GM12892 (cell line): Measurements from ENCODE around the gene GADD45GIP1.
"Not testable (repeated sequence)": the region's sequence is repeated elsewhere in the genome, so short reads cannot be mapped to it uniquely, and the experiment has no call there.

Source experiments
- DNase-seq: peaks from one replicate; pipeline ENCODE4 v3.0.0; 2011; ENCODE audit not compliant: insufficient read length
- FAIRE-seq: peaks from 2 replicates; lab custom pipeline; 2011; peaks lifted over from hg19 to GRCh38; lab: Jason Lieb, UNC
- POLR2A ChIP-seq: IDR thresholded peaks from 2 replicates; pipeline ENCODE4 v1.6.1; 2011; ENCODE audit warnings: low read depth, low read length, control low read depth
- POLR2AphosphoS5 ChIP-seq: IDR thresholded peaks from 2 replicates; pipeline ENCODE4 v1.6.1; 2011; ENCODE audit warnings: low read depth, low read length, control low read depth
- TAF1 ChIP-seq: IDR thresholded peaks from 2 replicates; pipeline ENCODE4 v1.6.1; 2011; ENCODE audit warnings: low read depth, mild to moderate bottlenecking, control low read depth, low read length, borderline replicate concordance

Gene GADD45GIP1

DNA sequence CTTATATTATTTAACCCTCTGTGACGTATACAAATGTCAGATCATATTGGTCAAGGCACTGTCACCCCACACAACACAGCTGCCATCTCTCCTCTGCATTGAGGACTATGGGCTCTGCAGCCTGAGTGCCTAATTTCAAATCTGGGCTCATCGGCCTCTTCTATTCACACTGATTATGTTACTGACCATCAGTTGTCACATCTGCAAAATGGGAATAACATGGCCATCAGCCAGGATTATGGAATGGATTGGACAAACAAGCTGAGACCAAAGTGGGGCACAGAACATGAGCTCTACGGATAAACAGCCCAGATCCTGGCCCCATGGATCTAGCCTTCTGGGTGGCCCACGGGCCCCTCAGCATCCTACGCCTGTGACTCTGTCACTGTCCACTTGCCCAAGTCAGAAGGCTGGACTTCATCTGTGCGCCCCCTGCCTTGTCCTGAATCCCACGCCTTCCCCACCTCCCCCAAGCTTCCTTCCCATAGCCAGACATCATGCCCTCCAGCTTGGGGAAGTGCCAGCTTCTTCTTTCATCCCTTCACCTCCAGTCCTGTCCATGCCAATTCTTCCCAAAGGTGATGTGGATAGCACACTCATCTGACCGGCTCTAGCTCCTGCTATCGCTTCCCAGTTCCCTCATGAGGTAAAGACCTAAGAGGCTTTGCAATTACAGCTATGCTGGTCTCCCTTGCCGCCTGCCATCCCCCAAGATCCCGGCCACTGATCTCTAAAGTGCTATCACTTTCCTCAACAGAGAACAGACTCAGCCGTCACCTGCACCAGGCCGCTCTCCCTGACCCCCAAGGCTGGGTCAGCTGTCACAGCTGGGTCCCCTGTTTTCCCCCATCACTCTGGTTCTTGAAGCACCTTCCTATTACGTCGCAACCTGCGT lies 24.4 kb downstream of the GADD45GIP1 start:
- TF ChIP-seq POLR2AphosphoS5: no peak
- TF ChIP-seq POLR2A: no peak
- no peak for TF ChIP-seq TAF1
- no peak for DNase-seq
- no peak for FAIRE-seq

DNA sequence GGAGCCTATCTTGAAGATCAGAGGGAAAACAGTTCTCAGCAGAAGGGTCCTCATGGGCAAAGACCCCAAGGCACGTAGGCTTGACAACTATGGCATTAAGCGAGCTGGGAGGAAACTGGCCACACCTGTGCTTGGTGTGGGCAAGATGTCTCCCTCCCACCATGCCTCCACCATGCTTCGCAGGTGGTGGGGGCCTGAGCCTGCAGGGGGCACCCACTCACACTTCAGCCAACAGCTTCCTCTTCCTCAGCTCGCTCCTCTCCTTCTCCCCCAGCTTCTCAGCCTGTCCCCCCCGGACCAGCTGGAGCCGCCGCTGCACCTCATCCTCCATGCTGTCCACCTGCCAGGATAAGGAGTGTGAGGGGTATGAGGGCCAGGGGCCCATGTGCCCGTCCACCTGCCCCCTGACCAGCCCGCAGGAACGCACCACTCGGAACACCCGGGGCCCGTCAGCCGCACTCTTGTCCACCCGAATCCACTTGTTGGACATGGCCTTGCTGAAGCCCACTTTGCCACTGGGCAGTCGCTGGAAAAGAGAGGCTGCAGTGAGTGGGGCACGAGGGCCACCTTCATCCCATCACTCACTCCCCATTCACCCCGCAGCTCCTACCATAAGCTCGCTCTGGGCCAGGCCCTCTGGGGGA lies 26.9 kb downstream of the GADD45GIP1 start:
- TF ChIP-seq TAF1 (no peak), POLR2AphosphoS5 (0 out of 2 replicates have a peak, but pooled peaks have one; percentile 9)
- DNase-seq (no peak), FAIRE-seq (no peak)

DNA sequence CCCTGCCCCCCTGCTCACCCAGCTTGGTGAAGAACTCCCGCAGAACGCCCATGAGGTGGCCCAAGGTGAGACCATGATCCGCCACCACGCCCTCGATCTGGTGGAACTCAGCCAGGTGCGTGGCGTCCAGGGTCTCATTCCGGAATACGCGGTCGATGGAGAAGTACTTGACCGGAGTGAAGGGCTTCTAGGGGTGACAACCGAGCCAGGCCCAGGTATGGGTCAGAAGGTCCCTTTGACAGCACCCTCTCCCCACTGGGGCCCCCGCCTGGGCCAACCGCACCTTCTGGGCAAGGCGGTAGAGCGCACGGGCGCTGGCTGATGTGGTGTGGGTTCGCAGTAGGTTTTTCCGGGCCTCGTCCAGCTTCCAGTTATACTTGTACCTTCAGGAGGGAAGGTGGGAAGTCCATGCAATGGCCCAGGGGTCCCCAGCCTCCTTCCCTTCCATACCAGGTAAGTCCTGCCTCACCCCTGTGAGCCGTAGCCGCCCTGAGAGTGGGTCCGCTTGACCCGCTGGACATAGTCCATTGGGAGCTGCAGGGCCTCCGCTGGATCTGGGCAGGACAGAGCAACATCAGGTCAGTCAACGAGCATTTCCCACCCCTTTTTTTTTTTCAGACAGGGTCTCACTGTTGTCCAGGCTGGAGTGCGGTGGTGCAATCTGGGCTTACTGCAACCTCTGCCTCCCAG lies 32.3 kb downstream of the GADD45GIP1 start:
- TF ChIP-seq POLR2AphosphoS5 (no peak), POLR2A (no peak), TAF1 (no peak)
- DNase-seq: no peak
- no peak for FAIRE-seq

DNA sequence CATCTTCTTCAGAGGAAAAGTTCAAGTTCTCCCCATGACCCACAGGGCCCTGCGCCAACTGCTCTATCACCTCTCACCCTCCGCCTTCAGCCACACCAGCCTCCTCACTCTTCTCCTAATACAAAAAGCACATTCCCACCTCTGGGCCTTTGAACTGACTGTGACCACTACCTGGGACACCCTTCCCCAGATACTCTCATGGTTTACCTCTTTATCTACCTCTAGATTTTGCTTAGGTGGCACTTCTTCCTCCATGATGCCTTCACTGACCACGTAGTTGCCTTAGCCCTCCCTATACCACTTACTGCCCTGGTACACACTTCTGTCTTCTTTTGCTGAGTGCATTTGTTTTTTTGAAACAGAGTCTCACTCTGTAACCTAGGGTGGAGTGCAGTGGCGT lies 34.1 kb downstream of the GADD45GIP1 start:
- DNase-seq: no peak
- no peak for FAIRE-seq
- TF ChIP-seq POLR2A (no peak), TAF1 (no peak), POLR2AphosphoS5 (no peak)

DNA sequence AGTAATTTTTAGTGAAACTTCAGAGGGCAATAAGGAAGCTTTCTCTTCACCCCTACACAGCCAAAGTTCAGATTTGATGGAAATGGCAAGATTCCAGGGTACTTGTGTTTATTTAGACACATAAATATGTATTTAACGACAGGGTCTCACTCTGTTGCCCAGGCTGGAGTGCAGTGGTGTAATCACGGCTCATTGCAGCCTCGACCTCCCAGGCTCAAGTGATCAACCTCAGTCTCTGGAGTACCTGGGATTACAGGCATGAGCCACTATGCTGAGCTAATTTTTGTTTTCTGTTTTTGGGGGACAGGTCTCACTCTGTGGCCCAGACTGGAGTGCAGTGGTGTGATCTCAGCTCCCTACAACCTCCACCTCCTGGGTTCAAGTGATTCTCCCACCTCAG lies 36.0 kb downstream of the GADD45GIP1 start:
- FAIRE-seq (no peak), DNase-seq (no peak)
- TF ChIP-seq POLR2A (no peak), POLR2AphosphoS5 (no peak), TAF1 (no peak)

DNA sequence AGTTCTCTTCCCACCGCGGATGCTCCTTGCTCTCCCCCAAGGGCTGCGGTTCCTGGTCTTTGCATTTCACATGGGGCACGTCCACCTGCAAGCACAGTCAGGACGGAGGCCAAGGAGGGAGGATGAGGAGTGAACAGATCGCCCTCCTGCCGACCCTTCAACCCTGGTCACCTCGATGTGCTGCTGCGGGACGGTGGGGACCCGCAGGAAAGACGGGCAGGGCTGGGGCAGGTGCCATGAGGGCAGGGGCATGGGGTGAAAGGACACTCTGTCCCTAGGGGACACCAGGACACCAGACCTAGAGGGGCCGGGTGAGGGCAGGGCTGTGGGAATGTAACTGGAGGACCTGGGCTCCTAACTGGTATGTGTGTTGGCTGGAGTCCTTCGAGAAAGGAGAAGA lies 38.8 kb downstream of the GADD45GIP1 start:
- no peak for DNase-seq
- TF ChIP-seq TAF1 (no peak), POLR2AphosphoS5 (no peak), POLR2A (no peak)
- no peak for FAIRE-seq

DNA sequence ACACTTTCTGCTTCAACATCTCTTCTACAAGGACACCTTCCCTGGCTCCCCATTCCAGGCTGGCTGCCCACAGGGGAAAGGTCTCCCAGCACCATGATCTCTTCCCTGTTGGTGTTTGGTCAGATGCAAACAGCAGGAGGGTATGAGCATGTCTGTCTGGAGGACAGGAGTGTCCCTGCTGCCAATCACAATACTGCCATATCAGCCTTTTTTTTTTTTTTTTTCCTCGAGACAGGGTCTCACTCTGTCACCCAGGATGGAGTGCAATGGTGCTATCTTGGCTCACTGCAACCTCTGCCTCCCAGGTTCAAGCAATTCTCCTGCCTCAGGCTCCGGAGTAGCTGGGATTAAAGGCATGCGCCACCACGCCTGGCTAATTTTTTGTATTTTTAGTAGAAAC lies 41.2 kb downstream of the GADD45GIP1 start:
- FAIRE-seq: not testable (repeated sequence)

DNA sequence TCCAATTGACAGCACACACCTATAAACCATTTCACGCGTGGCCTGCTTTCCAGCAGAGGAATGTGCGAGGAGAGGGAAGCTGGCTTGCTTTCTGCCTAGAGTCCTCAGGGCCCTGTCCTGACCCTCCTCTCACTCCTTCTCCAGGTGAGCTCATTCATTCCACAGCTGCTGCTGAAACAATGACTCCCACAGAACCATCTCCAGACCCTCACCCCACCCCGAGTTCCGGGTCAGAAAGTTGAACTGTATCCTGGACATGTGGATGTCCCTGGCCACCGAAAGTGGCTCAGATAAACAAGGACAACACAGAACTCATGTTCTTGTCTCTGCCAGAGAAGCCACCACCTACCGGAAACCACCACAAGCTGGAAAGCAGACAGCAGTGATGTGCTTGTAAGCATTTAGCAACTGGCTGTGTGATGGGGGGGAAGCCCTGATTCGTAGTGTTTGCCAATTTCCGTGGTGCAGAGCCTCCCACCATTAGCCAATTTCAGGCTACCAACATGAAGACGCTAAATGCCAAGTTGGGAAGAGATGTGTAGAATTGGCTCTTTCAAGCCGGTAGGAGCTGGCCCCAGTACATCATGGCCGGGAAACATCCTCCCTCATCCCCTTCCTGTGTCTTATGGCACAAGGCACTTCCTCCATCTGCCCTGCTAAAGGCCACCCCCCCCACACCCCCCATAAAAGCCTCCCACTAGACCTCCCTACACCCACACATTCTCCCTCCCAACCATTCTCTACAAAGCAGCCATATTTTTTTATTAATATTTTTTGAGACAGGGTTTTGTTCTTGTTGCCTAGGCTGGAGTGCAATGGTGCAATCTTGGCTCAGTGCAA lies 43.0 kb downstream of the GADD45GIP1 start:
- no peak for TF ChIP-seq TAF1
- TF ChIP-seq POLR2AphosphoS5: no peak
- peak; percentile 39; the same call in 1 of the 2 replicates for TF ChIP-seq POLR2A
- no peak for DNase-seq
- peak; percentile 86 for FAIRE-seq

More for the DNA sequence above, 41.2 kb downstream of the GADD45GIP1 start:
- DNase-seq: not testable (repeated sequence)

DNA sequence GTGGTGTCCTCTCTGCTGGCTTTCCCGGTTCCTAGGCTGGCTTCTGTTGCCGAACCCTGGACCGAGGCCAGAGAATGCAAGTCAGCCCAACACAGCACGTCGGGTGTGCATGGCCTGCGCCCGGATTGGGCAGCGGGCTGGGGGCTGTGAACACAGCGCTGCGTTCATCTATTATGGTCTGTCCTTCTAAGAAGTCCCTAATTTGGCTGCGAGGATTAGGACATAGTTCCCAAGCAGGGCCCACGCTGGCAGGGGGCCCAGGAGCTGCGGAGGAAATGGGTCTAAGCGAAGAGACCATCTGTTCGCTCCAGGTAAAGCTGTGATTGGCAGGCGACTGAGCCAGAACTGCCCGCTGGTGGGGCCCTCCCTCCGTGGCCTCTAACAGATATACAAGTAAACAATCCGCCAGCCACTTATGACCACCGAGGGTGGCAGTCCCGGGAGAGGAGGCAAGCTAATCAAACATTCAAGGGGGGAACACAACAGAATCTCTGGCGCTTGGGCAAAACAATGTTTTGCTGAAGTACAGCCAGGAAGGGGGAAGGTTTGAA lies 43.9 kb downstream of the GADD45GIP1 start:
- DNase-seq: no peak
- TF ChIP-seq POLR2AphosphoS5 (no peak), TAF1 (no peak), POLR2A (no peak)
- FAIRE-seq: no peak

DNA sequence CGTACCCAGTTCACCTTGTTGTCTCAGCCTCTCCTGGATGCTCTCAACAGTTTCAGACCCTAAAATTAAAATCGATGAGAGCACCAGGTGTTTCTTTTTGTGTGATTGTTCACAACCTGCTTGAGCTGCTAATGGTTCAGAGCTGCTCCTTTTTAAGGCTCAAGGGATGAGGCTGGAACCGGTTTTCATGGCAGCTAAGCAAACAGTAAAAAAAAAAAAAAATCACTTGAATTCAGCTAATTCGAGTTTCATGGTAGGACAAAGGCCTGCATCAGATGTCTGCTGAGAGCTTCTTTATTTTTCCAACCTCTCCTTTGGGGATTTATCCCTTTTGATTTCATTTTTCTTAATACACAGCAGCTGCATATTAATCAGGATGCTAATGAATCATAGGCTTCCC lies 44.5 kb downstream of the GADD45GIP1 start:
- FAIRE-seq (no peak), DNase-seq (no peak)
- no peak for TF ChIP-seq TAF1
- no peak for TF ChIP-seq POLR2AphosphoS5
- no peak for TF ChIP-seq POLR2A

DNA sequence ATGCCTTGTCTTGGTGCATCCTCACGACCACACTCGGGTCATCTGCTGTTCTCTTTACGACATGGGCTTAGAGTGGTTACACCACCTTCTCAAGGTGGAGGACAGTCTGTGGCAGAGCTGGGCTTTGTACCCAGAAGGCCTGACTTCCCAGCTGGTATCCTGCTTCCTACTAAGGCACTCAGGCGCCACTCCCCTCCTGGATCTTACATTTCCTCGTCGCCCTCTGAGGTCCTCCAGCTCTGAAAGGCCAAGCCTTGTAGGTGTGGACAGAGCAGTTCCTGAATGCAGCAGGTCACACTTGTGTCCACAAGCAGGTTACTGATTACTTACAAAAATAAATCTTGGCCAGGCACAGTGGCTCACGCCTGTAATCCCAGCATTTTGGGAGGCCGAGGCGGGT lies 49.9 kb downstream of the GADD45GIP1 start:
- DNase-seq (no peak), FAIRE-seq (no peak)
- TF ChIP-seq POLR2A (no peak), POLR2AphosphoS5 (no peak), TAF1 (no peak)
